Breast epithelium (tissue), 4 donors: ENCODE results near the gene NR1I3. TPM values are rescaled to one million over a fixed set of nuclear protein-coding genes. Genes with fewer than 3 reads are reported as not detected.

Experiments used
- DNase-seq, 2 donors: peaks; one replicate each; pipeline ENCODE4 v3.0.0-alpha.2; 2019; ENCODE audit warnings: low spot score in 2 of 2
- H3K27ac ChIP-seq, 2 donors: fragments of 200-600 bp; sonication (generic) in 1 of 2; one replicate each; pipeline ENCODE4 v1.5.1; 2016 to 2019; ENCODE audit warnings: mild to moderate bottlenecking in 1 of 2
- H3K27me3 ChIP-seq, 2 donors: fragments of 200-600 bp; sonication (generic) in 1 of 2; one replicate each; pipeline versions ENCODE4 v1.5.1 to v1.6.0; 2017 to 2019; ENCODE audit warnings: control low read depth in 1 of 2, mild to moderate bottlenecking in 1 of 2
- H3K36me3 ChIP-seq: fragments of 200-600 bp; one replicate; pipeline ENCODE4 v1.5.1; 2019
- H3K4me1 ChIP-seq, 2 donors: fragments of 200-600 bp; sonication (generic); one replicate each; pipeline ENCODE4 v1.5.1; 2016 to 2019; ENCODE audit warnings: control low read depth in 1 of 2
- H3K4me3 ChIP-seq, 3 donors: fragments of 200-600 bp; sonication (generic); 1 replicate in 2 of 3; 2 replicates in 1 of 3; pipeline ENCODE4 v1.5.1; 2016 to 2019; ENCODE audit warnings: mild to moderate bottlenecking in 3 of 3, moderate library complexity in 2 of 3
- H3K9me3 ChIP-seq, 2 donors: fragments of 200-600 bp; sonication (generic) in 1 of 2; one replicate each; pipeline ENCODE4 v1.5.1; 2016 to 2019; ENCODE audit warnings: control low read depth in 1 of 2
- CTCF ChIP-seq, 3 donors: fragments of 450-650 bp; IDR thresholded peaks; one replicate each; pipeline ENCODE4 v1.5.1; 2016 to 2017; ENCODE audit warnings: antibody characterized with exemption in 3 of 3, mild to moderate bottlenecking in 3 of 3, moderate library complexity in 3 of 3
- POLR2A ChIP-seq: fragments of 450-650 bp; IDR thresholded peaks from one replicate; pipeline ENCODE4 v1.6.1; 2016; ENCODE audit warnings: antibody characterized with exemption, mild to moderate bottlenecking, moderate library complexity
- POLR2AphosphoS5 ChIP-seq, 3 donors: sonication (generic); formaldehyde crosslinking; IDR thresholded peaks; one replicate each; pipeline ENCODE4 v1.6.1; 2017; ENCODE audit warnings: antibody characterized with exemption in 3 of 3
- intact Hi-C: fragments of 100-400 bp; cut with DNase I; formaldehyde crosslinking; loops from one replicate; pipeline ENCODE4 v1.15.1; 2023; ENCODE audit warnings: low total_unique reads
- total RNA-seq, 3 donors: library from RNA; depleted of rRNA; stranded (reverse); fragments of >200 nt; gene quantifications; one replicate each; pipeline ENCODE4 v1.1.0, GENCODE V29; 2016

NR1I3 gene
- total RNA-seq, 3 donors from 2014 or later, result not detected

GRCh38 chr1:161189036-161189435 lies 49.0 kb downstream of the NR1I3 start:
- peak in 1 of 3 donors; percentile 64 for TF ChIP-seq POLR2AphosphoS5 (IDR thresholded peaks at IDR 0.05)
- TF ChIP-seq CTCF (IDR thresholded peaks at IDR 0.05), result no peak
- intact Hi-C loops, result no loop called here
- no peak for DNase-seq
- Histone ChIP-seq H3K36me3 (no peaks in the 10 kb centered on the region), H3K4me3 (no peak overlapping the region), H3K4me1 (peaks cover 0 to 2% of the 10 kb centered on the region in 2 donors), H3K27ac (peak overlapping the region; percentile 46 to 73), H3K27me3 (no peaks in the 10 kb centered on the region), H3K9me3 (no peaks in the 10 kb centered on the region)

DNA sequence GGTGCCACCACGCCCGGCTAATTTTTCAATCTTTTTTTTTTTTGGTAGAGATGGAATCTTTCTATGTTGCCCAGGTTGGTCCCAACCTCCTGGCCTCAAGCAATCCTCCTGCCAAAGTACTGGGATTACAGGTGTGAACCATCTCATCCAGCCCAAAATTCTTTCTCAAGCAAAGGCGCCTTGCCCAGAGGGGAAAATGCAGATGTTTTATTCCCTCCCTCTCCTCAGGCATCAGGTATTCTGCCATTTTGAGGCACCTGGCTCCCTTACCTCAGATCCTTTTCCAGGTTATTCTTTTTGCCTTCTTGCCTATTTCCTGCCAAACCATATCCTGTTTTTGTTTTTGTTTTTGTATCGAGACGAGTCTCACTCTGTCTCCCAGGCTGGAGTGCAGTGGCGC lies 49.6 kb downstream of the NR1I3 start:
- H3K27ac ChIP-seq, result peak overlapping the region; percentile 13 to 54
- H3K36me3 ChIP-seq, result no peaks in the 10 kb centered on the region
- peaks cover 0 to under 1% of the 10 kb centered on the region in 2 donors for H3K4me1 ChIP-seq
- H3K27me3 ChIP-seq, result no peaks in the 10 kb centered on the region
- no peak for TF ChIP-seq POLR2AphosphoS5 (IDR thresholded peaks at IDR 0.05)
- TF ChIP-seq POLR2A, result no peak
- no peak for TF ChIP-seq CTCF (IDR thresholded peaks at IDR 0.05)
- intact Hi-C loops, result no loop called here
- no peaks in the 10 kb centered on the region for H3K9me3 ChIP-seq
- H3K4me3 ChIP-seq, result no peak overlapping the region
- no peak for DNase-seq

GRCh38 chr1:161187311-161187710 lies 50.7 kb downstream of the NR1I3 start:
- no peaks in the 10 kb centered on the region for H3K9me3 ChIP-seq
- H3K36me3 ChIP-seq, result no peaks in the 10 kb centered on the region
- H3K27me3 ChIP-seq, result no peaks in the 10 kb centered on the region
- no peak for DNase-seq
- no peaks in the 10 kb centered on the region for H3K4me1 ChIP-seq
- H3K4me3 ChIP-seq, result no peak overlapping the region
- peak overlapping the region; percentile 64 to 78 for H3K27ac ChIP-seq
- TF ChIP-seq POLR2AphosphoS5 (IDR thresholded peaks at IDR 0.05), result no peak
- TF ChIP-seq CTCF (IDR thresholded peaks at IDR 0.05), result no peak
- no peak for TF ChIP-seq POLR2A
- intact Hi-C loops, result no loop called here

- no peaks in the 10 kb centered on the region for H3K9me3 ChIP-seq
- intact Hi-C loops, result no loop called here
- no peaks in the 10 kb centered on the region for H3K36me3 ChIP-seq
- no peak for TF ChIP-seq POLR2A
- no peak for TF ChIP-seq POLR2AphosphoS5 (IDR thresholded peaks at IDR 0.05)
- TF ChIP-seq CTCF (IDR thresholded peaks at IDR 0.05), result no peak
- H3K27me3 ChIP-seq, result no peaks in the 10 kb centered on the region
- no peak for DNase-seq
- no peaks in the 10 kb centered on the region for H3K4me1 ChIP-seq
- no peak overlapping the region for H3K4me3 ChIP-seq
- H3K27ac ChIP-seq, result peak overlapping the region; percentile 64 to 78
Measured at GRCh38 chr1:161185732-161186311, 52.2 kb downstream of the NR1I3 start.

DNA sequence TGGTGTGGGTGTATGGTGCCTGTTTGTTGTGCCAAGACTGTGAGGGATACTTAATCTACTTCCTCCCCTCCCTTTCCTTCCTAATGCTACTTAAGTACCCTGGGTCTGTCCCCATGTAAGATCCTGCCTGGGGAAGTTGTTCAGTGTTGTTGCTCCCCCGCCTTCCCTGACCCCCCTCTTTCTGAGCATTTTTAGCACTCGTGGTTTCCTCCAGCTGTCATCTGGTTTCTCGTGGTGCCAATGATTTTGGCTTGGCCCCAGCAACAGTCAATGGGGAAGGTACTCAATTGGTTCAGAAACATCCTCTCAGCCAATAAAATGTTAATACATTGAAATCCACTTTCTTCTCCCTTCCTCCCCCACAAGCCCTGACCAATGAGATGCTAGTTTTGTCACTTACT lies 52.7 kb downstream of the NR1I3 start:
- no peak for DNase-seq
- Histone ChIP-seq H3K9me3 (no peaks in the 10 kb centered on the region), H3K27me3 (no peaks in the 10 kb centered on the region), H3K4me1 (no peaks in the 10 kb centered on the region), H3K36me3 (no peaks in the 10 kb centered on the region), H3K27ac (peak overlapping the region; percentile 64 to 78), H3K4me3 (no peak overlapping the region)
- TF ChIP-seq POLR2AphosphoS5 (IDR thresholded peaks at IDR 0.05) (peak in 1 of 3 donors; percentile 43), CTCF (IDR thresholded peaks at IDR 0.05) (no peak)
- intact Hi-C loops, result no loop called here
